ENCODE data around the gene TNFRSF17. TPM values are rescaled to one million over a fixed set of nuclear protein-coding genes. Genes with fewer than 3 reads are reported as not detected.

TNFRSF17 gene
- total and polyA plus RNA-seq, 2 of the 13 experiments (the other 11 are each of a cell fraction or from before 2014, with no cell fraction given): not detected

DNA sequence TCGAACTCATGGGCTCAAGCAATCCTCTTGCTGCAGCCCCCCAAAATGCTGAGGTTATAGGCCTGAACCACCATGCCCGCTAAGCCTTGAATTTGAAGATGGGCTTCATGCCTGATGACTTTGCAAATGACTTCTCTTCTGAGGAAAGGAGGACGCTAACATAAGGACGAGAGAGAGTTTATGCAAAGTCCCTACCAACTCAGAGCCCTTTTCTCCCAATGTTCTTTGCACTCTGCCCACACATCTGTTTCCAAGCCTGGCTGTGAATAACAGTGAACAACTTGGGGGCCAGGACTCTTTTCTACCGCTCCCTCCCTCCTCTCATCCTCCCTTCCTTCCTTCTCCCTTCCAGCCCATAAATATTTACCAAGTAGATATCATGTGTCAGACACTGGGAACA lies 14.6 kb upstream of the TNFRSF17 start:
- Histone ChIP-seq H3K27ac (ENCODE audit: extremely low read length, insufficient read depth, low read length) (no peak overlapping the region), H3K4me3 (replicated peaks in 1 of 3; ENCODE audit: insufficient read depth in 1 of 3, low read depth in 2 of 3, low read length in 3 of 3) (no peak overlapping the region), H3K79me2 (ENCODE audit: insufficient read depth, low read length) (no peaks in the 10 kb centered on the region), H3K36me3 (replicated peaks in 1 of 2; ENCODE audit: control insufficient read depth in 1 of 2, insufficient read depth in 2 of 2, low read length in 2 of 2) (no peaks in the 10 kb centered on the region), H3K9me3 (ENCODE audit: low read length) (no peaks in the 10 kb centered on the region), H3K4me1 (ENCODE audit: insufficient read depth, low read length) (peaks cover 26% of the 10 kb centered on the region; the same call in 1 of the 2 replicates), H4K20me1 (ENCODE audit: insufficient read depth, low read length) (no peaks in the 10 kb centered on the region), H3K27me3 (ENCODE audit: control insufficient read depth in 1 of 2, insufficient read depth in 2 of 2, low read length in 2 of 2) (peaks cover 0 to 14% of the 10 kb centered on the region in 2 experiments; a peak in 2 of 5 replicates), H2AFZ (ENCODE audit: low read length) (no peak overlapping the region), H3K9ac (ENCODE audit: insufficient read depth, low read depth, low read length) (no peak overlapping the region), H3K4me2 (ENCODE audit: low read depth, low read length) (no peak overlapping the region)
- FAIRE-seq: no peak
- WGBS (ENCODE audit: low lambda C conversion rate): 19% methylated on average over 5 of the region's 5 CpGs
- no peak for DNase-seq (ENCODE audit: low spot score)
- CTCF ChIA-PET (ENCODE audit: low intra/inter-chr PET ratio, low total read pairs): interaction anchor here (2.8 kb wide), 1 partner anchor 116 kb away, joined by 59 read pairs; no protein-coding TSS in a partner anchor
- in situ Hi-C loops (cut with HindIII; ENCODE audit: extremely low pct_ligation_motif_present, low pct_unique_long_range_greater_than_20kb) (no loop called here), intact Hi-C loops (cut with micrococcal nuclease; ENCODE audit: unreplicated experiment) (no loop called here)
- POLR2A ChIA-PET: no interaction called here
- no TSS peak for BruUV-seq (replicated peaks)
- no peak for ATAC-seq
- no peak for TF ChIP-seq ZNF543 (CRISPR knock-in tag; IDR thresholded peaks at IDR 0.05)
- no peak for TF ChIP-seq ZNF549 (CRISPR knock-in tag; IDR thresholded peaks at IDR 0.05)
- TF ChIP-seq, protein P1, sequence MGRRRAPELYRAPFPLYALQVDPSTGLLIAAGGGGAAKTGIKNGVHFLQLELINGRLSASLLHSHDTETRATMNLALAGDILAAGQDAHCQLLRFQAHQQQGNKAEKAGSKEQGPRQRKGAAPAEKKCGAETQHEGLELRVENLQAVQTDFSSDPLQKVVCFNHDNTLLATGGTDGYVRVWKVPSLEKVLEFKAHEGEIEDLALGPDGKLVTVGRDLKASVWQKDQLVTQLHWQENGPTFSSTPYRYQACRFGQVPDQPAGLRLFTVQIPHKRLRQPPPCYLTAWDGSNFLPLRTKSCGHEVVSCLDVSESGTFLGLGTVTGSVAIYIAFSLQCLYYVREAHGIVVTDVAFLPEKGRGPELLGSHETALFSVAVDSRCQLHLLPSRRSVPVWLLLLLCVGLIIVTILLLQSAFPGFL (CRISPR knock-in tag; IDR thresholded peaks at IDR 0.05): no peak
- TF ChIP-seq CBX1 (IDR thresholded peaks at IDR 0.05; ENCODE audit: low read depth): no peak
- no peak for TF ChIP-seq MTF2 (CRISPR knock-in tag; IDR thresholded peaks at IDR 0.05; ENCODE audit: borderline replicate concordance)
- TF ChIP-seq ARID4A (CRISPR knock-in tag; IDR thresholded peaks at IDR 0.05; ENCODE audit: borderline replicate concordance): no peak
- no peak for TF ChIP-seq ZNF281 (CRISPR knock-in tag; IDR thresholded peaks at IDR 0.05; ENCODE audit: borderline replicate concordance)
- no peak for TF ChIP-seq U2AF2 (IDR thresholded peaks at IDR 0.05; ENCODE audit: low read depth, low read length)
- TF ChIP-seq ZNF510 (CRISPR knock-in tag; IDR thresholded peaks at IDR 0.05; ENCODE audit: low read depth): no peak
- no peak for TF ChIP-seq SRSF4 (IDR thresholded peaks at IDR 0.05; ENCODE audit: low read depth, low read length, poor library complexity, severe bottlenecking)
- no peak for TF ChIP-seq HNRNPK (IDR thresholded peaks at IDR 0.05; ENCODE audit: low read depth, low read length, poor library complexity, severe bottlenecking)
- TF ChIP-seq ZNF562 (CRISPR knock-in tag; IDR thresholded peaks at IDR 0.05; ENCODE audit: borderline replicate concordance): no peak
- TF ChIP-seq CENPX (CRISPR knock-in tag; IDR thresholded peaks at IDR 0.05): no peak

All from HepG2 (cell line).